Measurements from ENCODE around the gene CENPP. TPM values are rescaled to one million over a fixed set of nuclear protein-coding genes. Genes with fewer than 3 reads are reported as not detected.

The CENPP gene
- total RNA-seq, 1 experiment from 2014 or later, result 14.3 TPM

GRCh38 chr9:92637886-92638620, 312.3 kb downstream of the CENPP start (continued):
- TF ChIP-seq HMGXB4 (CRISPR knock-in tag; IDR thresholded peaks at IDR 0.05) (no peak), ZNF532 (CRISPR knock-in tag; IDR thresholded peaks at IDR 0.05; ENCODE audit: borderline replicate concordance) (no peak), ZNF425 (CRISPR knock-in tag; conservative IDR thresholded peaks at IDR 0.05) (no peak), ATF2 (CRISPR knock-in tag; IDR thresholded peaks at IDR 0.05; ENCODE audit: borderline replicate concordance, low read depth) (no peak), CBFB (CRISPR knock-in tag; IDR thresholded peaks at IDR 0.05; ENCODE audit: low read depth) (no peak), ETV6 (CRISPR knock-in tag; IDR thresholded peaks at IDR 0.05) (no peak), ZNF121 (CRISPR knock-in tag; IDR thresholded peaks at IDR 0.05) (no peak), FOXJ3 (CRISPR knock-in tag; IDR thresholded peaks at IDR 0.05; ENCODE audit: borderline replicate concordance) (no peak), E2F4 (CRISPR knock-in tag; IDR thresholded peaks at IDR 0.05; ENCODE audit: borderline replicate concordance, low read depth) (no peak), GABPB1 (CRISPR knock-in tag; IDR thresholded peaks at IDR 0.05) (no peak), PRDM15 (CRISPR knock-in tag; IDR thresholded peaks at IDR 0.05) (no peak)
